ENCODE data around the gene STX18. TPM values are rescaled to one million over a fixed set of nuclear protein-coding genes. Genes with fewer than 3 reads are reported as not detected.
"Not testable (repeated sequence)": the region's sequence is repeated elsewhere in the genome, so short reads cannot be mapped to it uniquely, and the experiment has no call there.

Gene STX18
- 24.3 and 29.4 TPM in 2 replicates for total RNA-seq
- polyA plus RNA-seq (2012) = 21.2 TPM

- peak; percentile 86 for DNase-seq (ENCODE audit: low read depth)
Measured at GRCh38 chr4:4541661-4542570, at the start of gene STX18. TSS of gene STX18 (minus strand) at chr4:4542048. CDS start at chr4:4541964, 84 bp downstream.

GRCh38 chr4:4591071-4591470 lies 49.2 kb upstream of the STX18 start:
- no peak for DNase-seq (ENCODE audit: low read depth)

GRCh38 chr4:4590546-4590945 lies 48.7 kb upstream of the STX18 start:
- no peak for DNase-seq (ENCODE audit: low read depth)

- DNase-seq (ENCODE audit: low read depth) = peak; percentile 7
Measured at GRCh38 chr4:4585012-4585670, 43.3 kb upstream of the STX18 start.

GRCh38 chr4:4583606-4584005 lies 41.8 kb upstream of the STX18 start:
- no peak for DNase-seq (ENCODE audit: low read depth)

- DNase-seq (ENCODE audit: low read depth) = no peak
Measured at GRCh38 chr4:4582653-4583052, 40.8 kb upstream of the STX18 start.

- no peak for DNase-seq (ENCODE audit: low read depth)
Measured at GRCh38 chr4:4580494-4580893, 38.6 kb upstream of the STX18 start.

- DNase-seq (ENCODE audit: low read depth) = peak; percentile 80
Measured at GRCh38 chr4:4578981-4579380, 37.1 kb upstream of the STX18 start.

GRCh38 chr4:4577359-4577875 lies 35.6 kb upstream of the STX18 start:
- no peak for DNase-seq (ENCODE audit: low read depth)

GRCh38 chr4:4575284-4576211 lies 33.7 kb upstream of the STX18 start:
- peak; percentile 62 for DNase-seq (ENCODE audit: low read depth)

GRCh38 chr4:4574792-4575191 lies 32.9 kb upstream of the STX18 start:
- DNase-seq (ENCODE audit: low read depth) = peak; percentile 45

- no peak for DNase-seq (ENCODE audit: low read depth)
Measured at GRCh38 chr4:4574052-4574451, 32.2 kb upstream of the STX18 start.

GRCh38 chr4:4572821-4573220 lies 31.0 kb upstream of the STX18 start:
- DNase-seq (ENCODE audit: low read depth) = no peak

GRCh38 chr4:4569861-4570260 lies 28.0 kb upstream of the STX18 start:
- DNase-seq (ENCODE audit: low read depth) = not testable (repeated sequence)

GRCh38 chr4:4568806-4569427 lies 27.1 kb upstream of the STX18 start:
- DNase-seq (ENCODE audit: low read depth) = no peak

- DNase-seq (ENCODE audit: low read depth) = not testable (repeated sequence)
Measured at GRCh38 chr4:4566359-4566758, 24.5 kb upstream of the STX18 start.

- no peak for DNase-seq (ENCODE audit: low read depth)
Measured at GRCh38 chr4:4564522-4564921, 22.7 kb upstream of the STX18 start.

GRCh38 chr4:4560642-4561041 lies 18.8 kb upstream of the STX18 start:
- no peak for DNase-seq (ENCODE audit: low read depth)

GRCh38 chr4:4560136-4560535 lies 18.3 kb upstream of the STX18 start:
- DNase-seq (ENCODE audit: low read depth) = no peak

- peak; percentile 51 for DNase-seq (ENCODE audit: low read depth)
Measured at GRCh38 chr4:4559596-4559995, 17.7 kb upstream of the STX18 start.

- no peak for DNase-seq (ENCODE audit: low read depth)
Measured at GRCh38 chr4:4558881-4559280, 17.0 kb upstream of the STX18 start.

Measured in myocyte (in vitro differentiated cells).